Measurements from ENCODE around the gene SLC39A11.
"Not testable (repeated sequence)": the region's sequence is repeated elsewhere in the genome, so short reads cannot be mapped to it uniquely, and the experiment has no call there.

SLC39A11 gene

GRCh38 chr17:72713701-72714100 is 378.8 kb downstream of the SLC39A11 start:
- no peak for TF ChIP-seq CTCF (conservative IDR thresholded peaks at IDR 0.05; ENCODE audit: low read depth, low read length)
- DNase-seq (ENCODE audit: low read depth): no peak
- no peak overlapping the region for H3K4me3 ChIP-seq (ENCODE audit: low read length)

- no peak for TF ChIP-seq CTCF (conservative IDR thresholded peaks at IDR 0.05; ENCODE audit: low read depth, low read length)
- H3K4me3 ChIP-seq (ENCODE audit: low read length): no peak overlapping the region
- no peak for DNase-seq (ENCODE audit: low read depth)
Observed at GRCh38 chr17:72711521-72712310, 380.8 kb downstream of the SLC39A11 start.

- no peak overlapping the region for H3K4me3 ChIP-seq (ENCODE audit: low read length)
- DNase-seq (ENCODE audit: low read depth): no peak
- TF ChIP-seq CTCF (conservative IDR thresholded peaks at IDR 0.05; ENCODE audit: low read depth, low read length): no peak
Observed at GRCh38 chr17:72710834-72711233, 381.7 kb downstream of the SLC39A11 start.

- no peak overlapping the region for H3K4me3 ChIP-seq (ENCODE audit: low read length)
- no peak for TF ChIP-seq CTCF (conservative IDR thresholded peaks at IDR 0.05; ENCODE audit: low read depth, low read length)
- no peak for DNase-seq (ENCODE audit: low read depth)
Observed at GRCh38 chr17:72710202-72710601, 382.3 kb downstream of the SLC39A11 start.

- H3K4me3 ChIP-seq (ENCODE audit: low read length); DNase-seq (ENCODE audit: low read depth): not testable (repeated sequence)
Observed at GRCh38 chr17:72708682-72709081, 383.8 kb downstream of the SLC39A11 start.

- no peak for DNase-seq (ENCODE audit: low read depth)
- no peak overlapping the region for H3K4me3 ChIP-seq (ENCODE audit: low read length)
- no peak for TF ChIP-seq CTCF (conservative IDR thresholded peaks at IDR 0.05; ENCODE audit: low read depth, low read length)
Observed at GRCh38 chr17:72707881-72708280, 384.6 kb downstream of the SLC39A11 start.

GRCh38 chr17:72706396-72706981 is 386.0 kb downstream of the SLC39A11 start:
- H3K4me3 ChIP-seq (ENCODE audit: low read length): no peak overlapping the region
- no peak for TF ChIP-seq CTCF (conservative IDR thresholded peaks at IDR 0.05; ENCODE audit: low read depth, low read length)
- DNase-seq (ENCODE audit: low read depth): no peak
